Left lung (tissue), 10 donors: ENCODE data around the gene SLC35F3. TPM values are rescaled to one million over a fixed set of nuclear protein-coding genes. Genes with fewer than 3 reads are reported as not detected.
"Not testable (repeated sequence)": the region's sequence is repeated elsewhere in the genome, so short reads cannot be mapped to it uniquely, and the experiment has no call there.

Source experiments
- ATAC-seq: fragments of 200-7000 bp; cut with Tn5 transposase; one replicate; pipeline ENCODE4 v1.9.1; 2020; ENCODE audit warnings: moderate library complexity
- DNase-seq, 4 donors: peaks; one replicate each; pipeline ENCODE4 v3.0.0-alpha.2; 2013 to 2020
- H3K27ac ChIP-seq, 2 donors: fragments of 200-600 bp; sonication (generic) in 1 of 2; one replicate each; pipeline versions ENCODE4 v1.5.0 to v1.8.0; 2020 to 2021
- H3K27me3 ChIP-seq, 2 donors: fragments of 200-600 bp; sonication (generic) in 1 of 2; one replicate each; pipeline versions ENCODE4 v1.5.0 to v1.8.0; 2020 to 2021
- H3K36me3 ChIP-seq, 2 donors: fragments of 200-600 bp; sonication (generic) in 1 of 2; one replicate each; pipeline versions ENCODE4 v1.5.0 to v1.8.0; 2020 to 2021
- H3K4me1 ChIP-seq, 2 donors: fragments of 200-600 bp; one replicate each; pipeline ENCODE4 v1.8.0; 2021
- H3K4me3 ChIP-seq, 2 donors: fragments of 200-600 bp; sonication (generic) in 1 of 2; one replicate each; pipeline versions ENCODE4 v1.5.0 to v1.8.0; 2020 to 2021; ENCODE audit warnings: mild to moderate bottlenecking in 1 of 2
- H3K9me3 ChIP-seq, 2 donors: fragments of 200-600 bp; sonication (generic) in 1 of 2; one replicate each; pipeline versions ENCODE4 v1.5.0 to v1.8.0; 2020 to 2021
- CTCF ChIP-seq, 2 donors: fragments of 200-600 bp; sonication (generic) in 1 of 2; IDR thresholded peaks; one replicate each; pipeline versions ENCODE4 v1.5.0 to v1.8.0; 2021; ENCODE audit warnings: antibody characterized with exemption in 2 of 2
- intact Hi-C, 2 donors: fragments of 100-400 bp; cut with DNase I; formaldehyde crosslinking; loops; one replicate each; pipeline versions ENCODE4 v1.11.2 to v1.14.2; 2022
- polyA plus RNA-seq, 6 donors: library from polyadenylated mRNA; unstranded; fragments of 120-200 nt; gene quantifications; one replicate each; pipeline ENCODE4 v1.2.1, GENCODE V29; 2013; ENCODE audit not compliant: insufficient read length in 6 of 6
- total RNA-seq, 2 donors: library from RNA; stranded (reverse); fragmentation: NEBNext Ultra II Directional; extraction: Animal tissue kit (Norgen Biotek cat#: 25700); gene quantifications; one replicate each; pipeline ENCODE4 v1.2.1, GENCODE V29; 2021
- donor health status: DM: no; HTN: yes; CAD: no.
- donor health status: DM: no; HTN: no; CAD: no.

Gene SLC35F3
- total and polyA plus RNA-seq, 8 donors, result 0.58 to 1.9 (median 1.5) TPM

- no peak for TF ChIP-seq CTCF (IDR thresholded peaks at IDR 0.05)
- no peaks in the 10 kb centered on the region for H3K36me3 ChIP-seq
- H3K4me3 ChIP-seq, result no peak overlapping the region
- H3K27me3 ChIP-seq, result peaks cover 0 to 14% of the 10 kb centered on the region in 2 donors
- no peak for ATAC-seq
- no peak for DNase-seq
- H3K27ac ChIP-seq, result no peak overlapping the region
- no peaks in the 10 kb centered on the region for H3K4me1 ChIP-seq
- intact Hi-C loops, result no loop called here
- no peaks in the 10 kb centered on the region for H3K9me3 ChIP-seq
These were observed 301.5 kb downstream of the SLC35F3 start for GRCh38 chr1:234205966-234206365.

- intact Hi-C loops, result no loop called here
- Histone ChIP-seq H3K4me3 (no peak overlapping the region), H3K4me1 (no peaks in the 10 kb centered on the region), H3K9me3 (no peaks in the 10 kb centered on the region), H3K27ac (no peak overlapping the region), H3K27me3 (peaks cover 0 to 14% of the 10 kb centered on the region in 2 donors), H3K36me3 (no peaks in the 10 kb centered on the region)
- ATAC-seq (no peak), DNase-seq (no peak)
- TF ChIP-seq CTCF (IDR thresholded peaks at IDR 0.05), result no peak
These were observed 302.3 kb downstream of the SLC35F3 start for GRCh38 chr1:234206651-234207284.

GRCh38 chr1:234208351-234208750 is 303.9 kb downstream of the SLC35F3 start:
- H3K27me3 ChIP-seq, result peaks cover 0 to 17% of the 10 kb centered on the region in 2 donors
- no peaks in the 10 kb centered on the region for H3K36me3 ChIP-seq
- ATAC-seq, result no peak
- DNase-seq, result no peak
- TF ChIP-seq CTCF (IDR thresholded peaks at IDR 0.05), result no peak
- H3K9me3 ChIP-seq, result no peaks in the 10 kb centered on the region
- no peak overlapping the region for H3K4me3 ChIP-seq
- H3K4me1 ChIP-seq, result peaks cover 0 to 7% of the 10 kb centered on the region in 2 donors
- intact Hi-C loops, result no loop called here
- H3K27ac ChIP-seq, result no peak overlapping the region

GRCh38 chr1:234208791-234209190 is 304.3 kb downstream of the SLC35F3 start:
- Histone ChIP-seq H3K36me3 (no peaks in the 10 kb centered on the region), H3K4me3 (no peak overlapping the region), H3K9me3 (no peaks in the 10 kb centered on the region), H3K4me1 (peaks cover 0 to 12% of the 10 kb centered on the region in 2 donors), H3K27ac (no peak overlapping the region), H3K27me3 (peaks cover 0 to 19% of the 10 kb centered on the region in 2 donors)
- ATAC-seq, result no peak
- no peak for DNase-seq
- intact Hi-C loops, result no loop called here
- TF ChIP-seq CTCF (IDR thresholded peaks at IDR 0.05), result no peak

GRCh38 chr1:234210429-234210828 is 306.0 kb downstream of the SLC35F3 start:
- H3K36me3 ChIP-seq, DNase-seq, intact Hi-C loops, H3K27ac ChIP-seq, ATAC-seq, H3K4me3 ChIP-seq, H3K9me3 ChIP-seq: not testable (repeated sequence)
- Histone ChIP-seq H3K27me3 (peaks cover 11 to 32% of the 10 kb centered on the region in 2 donors), H3K4me1 (peaks cover 6 to 22% of the 10 kb centered on the region in 2 donors)

- H3K9me3 ChIP-seq, H3K4me3 ChIP-seq, H3K27ac ChIP-seq, H3K36me3 ChIP-seq, DNase-seq, intact Hi-C loops, ATAC-seq: not testable (repeated sequence)
- peaks cover 6 to 22% of the 10 kb centered on the region in 2 donors for H3K4me1 ChIP-seq
- peaks cover 14 to 42% of the 10 kb centered on the region in 2 donors for H3K27me3 ChIP-seq
These were observed 307.4 kb downstream of the SLC35F3 start for GRCh38 chr1:234211855-234212254.
